ENCODE results near the gene CCR5. TPM values are rescaled to one million over a fixed set of nuclear protein-coding genes. Genes with fewer than 3 reads are reported as not detected.
A peak's percentile ranks its signal among the peaks of the same experiment; 100 is the strongest.

The CCR5 gene
- total and polyA plus RNA-seq, 9 of the 15 experiments (the other 6 are each of a cell fraction or from before 2014, with no cell fraction given), result not detected

DNA sequence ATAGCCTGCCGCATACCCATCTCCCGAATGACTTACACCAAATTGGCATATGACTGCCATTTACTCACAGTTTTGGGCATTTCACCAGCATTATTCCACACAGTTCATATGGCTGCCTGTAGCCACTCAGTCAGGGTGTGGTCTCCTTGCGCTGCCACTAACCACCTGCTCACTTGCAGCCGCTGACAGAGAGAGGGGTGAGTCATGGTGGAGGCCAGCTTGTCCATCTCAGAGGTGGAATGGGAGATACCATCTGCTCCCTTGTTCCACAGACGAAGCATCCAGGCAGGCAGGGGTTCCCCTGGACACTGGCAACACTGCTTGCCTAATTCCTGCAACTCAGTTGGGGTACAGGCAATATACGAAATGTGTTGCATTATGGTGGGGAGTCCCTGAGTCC, 51.9 kb downstream of the CCR5 start:
- Histone ChIP-seq H3K9me3 (replicated peaks; ENCODE audit: control insufficient read depth, insufficient read depth, low read depth, low read length) (no peaks in the 10 kb centered on the region), H2AFZ (ENCODE audit: low read depth, low read length) (no peak overlapping the region), H3K4me2 (ENCODE audit: insufficient read depth, low read length) (no peak overlapping the region), H3K36me3 (ENCODE audit: control insufficient read depth, insufficient read depth, low read length) (no peaks in the 10 kb centered on the region), H3K27ac (ENCODE audit: extremely low read depth, low read depth, low read length) (no peak overlapping the region), H3K27me3 (ENCODE audit: control insufficient read depth in 2 of 2, insufficient read depth in 2 of 2, low read length in 2 of 2) (peaks cover 0 to 4% of the 10 kb centered on the region in 2 experiments; a peak in 2 of 5 replicates), H4K20me1 (replicated peaks; ENCODE audit: control insufficient read depth, insufficient read depth, low read length) (no peaks in the 10 kb centered on the region), H3K4me3 (no peak overlapping the region), H3K4me1 (replicated peaks in 1 of 2; ENCODE audit: control insufficient read depth in 2 of 2, insufficient read depth in 2 of 2, low read length in 2 of 2) (peaks cover 3 to 12% of the 10 kb centered on the region in 2 experiments; a peak in 4 of 5 replicates), H3K9me1 (ENCODE audit: control insufficient read depth, insufficient read depth, low read length) (no peaks in the 10 kb centered on the region), H3K79me2 (ENCODE audit: control insufficient read depth, insufficient read depth, low read length) (no peaks in the 10 kb centered on the region), H3K9ac (ENCODE audit: insufficient read depth in 1 of 2, low read depth in 2 of 2, low read length in 2 of 2) (no peak overlapping the region)
- peak; percentile 58 to 63 (median 61) for DNase-seq (ENCODE audit: extremely low read depth in 1 of 4, low spot score in 3 of 4)
- in situ Hi-C loops (cut with MboI) (loop anchor here (25.0 kb wide), 1 partner anchor 1385 kb away; the partner anchor contains the start of gene CLEC3B), intact Hi-C loops (cut with micrococcal nuclease) (no loop called here)
- ATAC-seq, result peak; percentile 86
- FAIRE-seq, result no peak
- WGBS (ENCODE audit: insufficient coverage, low coverage, missing lambda C conversion rate), result 14% methylated on average over 6 of the region's 6 CpGs
- BruUV-seq (replicated peaks), result no TSS peak
- CTCF ChIA-PET (ENCODE audit: low intra/inter-chr PET ratio), result interaction anchor here (0.6 kb wide), 1 partner anchor 320 kb away, joined by 3 read pairs; no protein-coding TSS in a partner anchor
- POLR2A ChIA-PET, result interaction anchor here (1.0 to 1.2 kb wide), 2 partner anchors 13 to 15 kb away, joined by 3 to 4 read pairs; partner anchors contain the start of gene CCRL2
- TF ChIP-seq, protein P1, sequence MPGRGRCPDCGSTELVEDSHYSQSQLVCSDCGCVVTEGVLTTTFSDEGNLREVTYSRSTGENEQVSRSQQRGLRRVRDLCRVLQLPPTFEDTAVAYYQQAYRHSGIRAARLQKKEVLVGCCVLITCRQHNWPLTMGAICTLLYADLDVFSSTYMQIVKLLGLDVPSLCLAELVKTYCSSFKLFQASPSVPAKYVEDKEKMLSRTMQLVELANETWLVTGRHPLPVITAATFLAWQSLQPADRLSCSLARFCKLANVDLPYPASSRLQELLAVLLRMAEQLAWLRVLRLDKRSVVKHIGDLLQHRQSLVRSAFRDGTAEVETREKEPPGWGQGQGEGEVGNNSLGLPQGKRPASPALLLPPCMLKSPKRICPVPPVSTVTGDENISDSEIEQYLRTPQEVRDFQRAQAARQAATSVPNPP (IDR thresholded peaks at IDR 0.05; ENCODE audit: borderline replicate concordance, insufficient read depth, insufficient read length), result no peak
- TF ChIP-seq ZNF124 (CRISPR knock-in tag; IDR thresholded peaks at IDR 0.05) (no peak), ZNF717 (CRISPR knock-in tag; IDR thresholded peaks at IDR 0.05) (no peak), NR2F6 (CRISPR knock-in tag; IDR thresholded peaks at IDR 0.05) (no peak), TAF7 (tag; IDR thresholded peaks at IDR 0.05) (no peak), FOSL1 (tag; conservative IDR thresholded peaks at IDR 0.05) (peak; percentile 96)
- TF ChIP-seq, protein P2, sequence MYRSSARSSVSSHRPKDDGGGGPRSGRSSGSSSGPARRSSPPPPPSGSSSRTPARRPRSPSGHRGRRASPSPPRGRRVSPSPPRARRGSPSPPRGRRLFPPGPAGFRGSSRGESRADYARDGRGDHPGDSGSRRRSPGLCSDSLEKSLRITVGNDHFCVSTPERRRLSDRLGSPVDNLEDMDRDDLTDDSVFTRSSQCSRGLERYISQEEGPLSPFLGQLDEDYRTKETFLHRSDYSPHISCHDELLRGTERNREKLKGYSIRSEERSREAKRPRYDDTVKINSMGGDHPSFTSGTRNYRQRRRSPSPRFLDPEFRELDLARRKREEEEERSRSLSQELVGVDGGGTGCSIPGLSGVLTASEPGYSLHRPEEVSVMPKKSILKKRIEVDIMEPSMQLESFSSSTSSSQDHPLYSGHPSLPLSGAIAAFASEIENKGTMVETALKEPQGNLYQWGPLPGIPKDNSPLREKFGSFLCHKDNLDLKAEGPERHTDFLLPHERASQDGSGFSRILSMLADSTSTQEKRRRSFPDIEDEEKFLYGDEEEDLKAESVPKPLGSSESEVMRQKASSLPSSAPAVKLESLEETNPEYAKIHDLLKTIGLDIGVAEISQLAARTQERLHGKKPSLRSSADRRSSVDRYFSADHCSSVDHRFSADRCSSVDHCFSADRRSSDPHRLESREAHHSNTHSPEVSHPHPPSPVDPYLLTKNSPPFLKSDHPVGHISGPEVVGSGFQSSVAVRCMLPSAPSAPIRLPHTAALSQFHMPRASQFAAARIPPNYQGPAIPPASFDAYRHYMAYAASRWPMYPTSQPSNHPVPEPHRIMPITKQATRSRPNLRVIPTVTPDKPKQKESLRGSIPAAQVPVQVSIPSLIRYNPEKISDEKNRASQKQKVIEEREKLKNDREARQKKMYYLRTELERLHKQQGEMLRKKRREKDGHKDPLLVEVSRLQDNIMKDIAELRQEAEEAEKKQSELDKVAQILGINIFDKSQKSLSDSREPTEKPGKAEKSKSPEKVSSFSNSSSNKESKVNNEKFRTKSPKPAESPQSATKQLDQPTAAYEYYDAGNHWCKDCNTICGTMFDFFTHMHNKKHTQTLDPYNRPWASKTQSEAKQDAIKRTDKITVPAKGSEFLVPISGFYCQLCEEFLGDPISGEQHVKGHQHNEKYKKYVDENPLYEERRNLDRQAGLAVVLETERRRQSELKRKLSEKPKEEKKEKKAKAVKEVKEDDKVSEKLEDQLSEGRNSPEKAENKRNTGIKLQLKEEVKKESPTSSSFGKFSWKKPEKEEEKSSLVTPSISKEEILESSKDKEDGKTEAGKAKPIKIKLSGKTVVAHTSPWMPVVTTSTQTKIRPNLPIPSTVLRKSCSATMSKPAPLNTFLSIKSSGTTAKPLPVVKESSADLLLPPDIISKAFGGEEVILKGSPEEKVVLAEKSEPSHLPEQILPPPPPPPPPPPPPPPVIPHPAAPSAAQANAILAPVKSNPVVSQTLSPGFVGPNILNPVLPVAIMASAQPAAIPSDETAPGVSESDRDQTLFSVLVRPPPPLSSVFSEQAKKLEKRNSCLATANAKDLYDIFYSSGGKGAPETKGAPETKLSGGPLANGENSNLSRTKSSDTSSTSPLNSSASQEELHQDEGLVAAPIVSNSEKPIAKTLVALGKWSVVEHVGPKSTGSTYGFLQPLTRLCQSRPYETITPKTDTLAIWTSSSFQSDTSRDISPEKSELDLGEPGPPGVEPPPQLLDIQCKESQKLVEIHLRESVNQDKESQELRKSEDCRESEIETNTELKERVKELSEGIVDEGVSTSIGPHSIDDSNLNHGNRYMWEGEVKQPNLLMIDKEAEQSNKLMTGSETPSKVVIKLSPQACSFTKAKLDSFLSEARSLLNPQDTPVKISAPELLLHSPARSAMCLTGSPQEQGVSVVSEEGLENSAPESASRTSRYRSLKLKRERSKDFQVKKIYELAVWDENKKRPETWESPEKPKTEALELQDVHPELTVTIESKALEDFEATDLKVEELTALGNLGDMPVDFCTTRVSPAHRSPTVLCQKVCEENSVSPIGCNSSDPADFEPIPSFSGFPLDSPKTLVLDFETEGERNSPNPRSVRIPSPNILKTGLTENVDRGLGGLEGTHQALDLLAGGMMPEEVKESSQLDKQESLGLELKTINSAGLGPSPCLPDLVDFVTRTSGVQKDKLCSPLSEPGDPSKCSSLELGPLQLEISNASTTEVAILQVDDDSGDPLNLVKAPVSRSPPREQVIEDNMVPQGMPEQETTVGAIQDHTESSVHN (IDR thresholded peaks at IDR 0.05; ENCODE audit: borderline replicate concordance in 1 of 2, low read depth in 1 of 2), result no peak
- TF ChIP-seq, protein P3, sequence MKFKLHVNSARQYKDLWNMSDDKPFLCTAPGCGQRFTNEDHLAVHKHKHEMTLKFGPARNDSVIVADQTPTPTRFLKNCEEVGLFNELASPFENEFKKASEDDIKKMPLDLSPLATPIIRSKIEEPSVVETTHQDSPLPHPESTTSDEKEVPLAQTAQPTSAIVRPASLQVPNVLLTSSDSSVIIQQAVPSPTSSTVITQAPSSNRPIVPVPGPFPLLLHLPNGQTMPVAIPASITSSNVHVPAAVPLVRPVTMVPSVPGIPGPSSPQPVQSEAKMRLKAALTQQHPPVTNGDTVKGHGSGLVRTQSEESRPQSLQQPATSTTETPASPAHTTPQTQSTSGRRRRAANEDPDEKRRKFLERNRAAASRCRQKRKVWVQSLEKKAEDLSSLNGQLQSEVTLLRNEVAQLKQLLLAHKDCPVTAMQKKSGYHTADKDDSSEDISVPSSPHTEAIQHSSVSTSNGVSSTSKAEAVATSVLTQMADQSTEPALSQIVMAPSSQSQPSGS (CRISPR knock-in tag; IDR thresholded peaks at IDR 0.05), result no peak
- TF ChIP-seq, protein P4, sequence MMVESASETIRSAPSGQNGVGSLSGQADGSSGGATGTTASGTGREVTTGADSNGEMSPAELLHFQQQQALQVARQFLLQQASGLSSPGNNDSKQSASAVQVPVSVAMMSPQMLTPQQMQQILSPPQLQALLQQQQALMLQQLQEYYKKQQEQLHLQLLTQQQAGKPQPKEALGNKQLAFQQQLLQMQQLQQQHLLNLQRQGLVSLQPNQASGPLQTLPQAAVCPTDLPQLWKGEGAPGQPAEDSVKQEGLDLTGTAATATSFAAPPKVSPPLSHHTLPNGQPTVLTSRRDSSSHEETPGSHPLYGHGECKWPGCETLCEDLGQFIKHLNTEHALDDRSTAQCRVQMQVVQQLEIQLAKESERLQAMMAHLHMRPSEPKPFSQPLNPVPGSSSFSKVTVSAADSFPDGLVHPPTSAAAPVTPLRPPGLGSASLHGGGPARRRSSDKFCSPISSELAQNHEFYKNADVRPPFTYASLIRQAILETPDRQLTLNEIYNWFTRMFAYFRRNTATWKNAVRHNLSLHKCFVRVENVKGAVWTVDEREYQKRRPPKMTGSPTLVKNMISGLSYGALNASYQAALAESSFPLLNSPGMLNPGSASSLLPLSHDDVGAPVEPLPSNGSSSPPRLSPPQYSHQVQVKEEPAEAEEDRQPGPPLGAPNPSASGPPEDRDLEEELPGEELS (CRISPR knock-in tag; IDR thresholded peaks at IDR 0.05; ENCODE audit: borderline replicate concordance), result no peak

All from K562 (cell line).